Stimulated activated CD4-positive, alpha-beta T cell treated with anti-CD3 and anti-CD28 coated beads, Interleukin-4, amount 100 ng/mL, for 24 hours (primary cell): ENCODE measurements around the gene ADM5.

ENCODE experiments used
- DNase-seq: peaks from one replicate; pipeline ENCODE4 v3.0.0-alpha.2; 2020

The ADM5 gene, protein sequence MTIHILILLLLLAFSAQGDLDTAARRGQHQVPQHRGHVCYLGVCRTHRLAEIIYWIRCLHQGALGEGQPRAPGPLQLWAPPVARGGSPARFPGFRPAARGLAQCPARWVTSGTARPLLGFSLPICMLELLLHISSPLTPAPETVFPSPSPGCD

DNA sequence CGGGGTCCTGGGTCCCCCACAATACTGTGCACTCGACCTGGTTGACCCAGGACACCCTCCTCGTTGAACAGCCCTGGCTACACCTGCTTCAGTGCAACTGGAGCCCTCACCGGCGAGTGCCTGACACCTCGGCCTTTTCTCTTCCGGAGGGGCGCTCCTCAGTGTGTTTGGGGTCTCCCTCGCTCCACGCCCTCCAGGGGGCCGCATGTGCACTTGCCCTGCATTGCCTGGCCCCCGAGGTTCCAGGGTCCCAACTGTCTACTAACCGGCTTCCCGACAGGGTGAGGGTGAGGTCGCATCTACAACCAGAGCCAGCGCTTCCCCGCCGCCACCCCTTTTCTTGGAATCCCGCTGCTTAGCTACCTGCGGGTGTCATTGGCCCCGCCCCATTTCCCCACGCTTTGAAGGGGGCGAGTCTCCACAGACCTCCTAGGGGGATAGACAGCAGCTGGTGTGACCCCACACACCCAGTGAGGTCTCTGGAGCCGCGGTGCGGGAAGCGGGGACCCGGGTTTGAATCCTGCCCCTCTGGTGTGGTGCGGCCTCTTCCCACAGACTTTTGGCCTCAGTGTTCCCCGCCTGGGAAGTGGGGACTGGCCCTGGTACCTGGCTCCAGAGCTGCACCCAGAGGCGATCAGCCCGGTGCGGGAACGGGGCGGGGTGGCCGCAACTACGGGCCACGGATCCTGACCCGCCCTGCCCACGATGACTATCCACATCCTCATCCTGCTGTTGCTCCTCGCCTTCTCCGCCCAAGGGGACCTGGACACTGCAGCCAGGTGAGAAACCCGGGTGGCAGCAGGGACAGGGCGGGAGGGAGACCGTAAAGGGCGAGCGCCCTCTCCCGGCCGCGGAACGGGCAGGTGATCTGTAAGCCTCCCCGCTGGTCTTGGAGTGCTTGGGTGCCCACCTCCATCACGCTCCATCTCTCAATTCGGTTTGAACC, at the start of gene ADM5:
TSS of gene ADM5 (plus strand) at position 462 of the 946 bp plus-strand sequence. CDS start at position 706, 244 bp downstream.
- DNase-seq, result peak; percentile 44

DNA sequence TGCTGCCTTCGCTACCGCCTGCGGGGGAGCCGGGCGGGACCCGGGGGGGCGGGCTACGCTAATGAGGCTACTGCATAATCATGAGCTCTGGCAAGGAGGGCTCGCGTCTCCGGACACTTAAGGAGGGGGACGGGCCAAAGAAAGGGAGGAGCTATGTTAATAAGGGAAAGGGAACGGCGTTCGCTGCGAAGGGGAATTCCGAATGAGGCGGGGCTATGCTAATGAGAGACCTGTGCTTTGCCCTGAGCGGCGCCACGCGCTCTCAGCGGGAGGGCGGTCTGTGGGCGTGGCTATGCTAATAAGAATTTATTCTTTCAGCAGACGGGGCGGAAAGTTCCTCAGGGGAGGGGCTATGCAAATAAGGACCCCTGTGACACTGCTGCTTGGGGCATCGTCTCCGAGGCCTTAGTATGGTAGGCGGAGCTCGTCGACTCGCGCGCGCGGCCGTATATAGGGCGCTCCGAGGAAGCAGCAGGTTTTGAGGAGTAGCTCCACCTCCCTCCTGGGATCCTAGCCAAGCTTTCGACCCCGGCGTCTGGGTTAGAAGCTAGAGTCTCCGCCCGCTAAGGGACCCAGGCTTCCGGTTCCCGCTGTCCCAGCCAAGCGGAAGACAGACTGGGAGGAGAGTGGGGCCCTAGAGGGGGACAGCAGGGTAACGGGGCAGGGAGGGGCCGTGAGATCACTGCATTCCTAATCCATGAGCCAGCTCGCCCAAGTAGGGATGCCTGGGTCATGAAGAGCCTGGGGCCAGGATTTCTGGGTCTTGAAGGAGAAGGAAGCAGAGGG, 49.1 kb upstream of the ADM5 start, which contains the start of gene RRAS:
TSS of gene RRAS (minus strand) at position 31 of the 786 bp plus-strand sequence. CDS start 45 bp downstream, outside the sequence.
- DNase-seq, result peak; percentile 100

DNA sequence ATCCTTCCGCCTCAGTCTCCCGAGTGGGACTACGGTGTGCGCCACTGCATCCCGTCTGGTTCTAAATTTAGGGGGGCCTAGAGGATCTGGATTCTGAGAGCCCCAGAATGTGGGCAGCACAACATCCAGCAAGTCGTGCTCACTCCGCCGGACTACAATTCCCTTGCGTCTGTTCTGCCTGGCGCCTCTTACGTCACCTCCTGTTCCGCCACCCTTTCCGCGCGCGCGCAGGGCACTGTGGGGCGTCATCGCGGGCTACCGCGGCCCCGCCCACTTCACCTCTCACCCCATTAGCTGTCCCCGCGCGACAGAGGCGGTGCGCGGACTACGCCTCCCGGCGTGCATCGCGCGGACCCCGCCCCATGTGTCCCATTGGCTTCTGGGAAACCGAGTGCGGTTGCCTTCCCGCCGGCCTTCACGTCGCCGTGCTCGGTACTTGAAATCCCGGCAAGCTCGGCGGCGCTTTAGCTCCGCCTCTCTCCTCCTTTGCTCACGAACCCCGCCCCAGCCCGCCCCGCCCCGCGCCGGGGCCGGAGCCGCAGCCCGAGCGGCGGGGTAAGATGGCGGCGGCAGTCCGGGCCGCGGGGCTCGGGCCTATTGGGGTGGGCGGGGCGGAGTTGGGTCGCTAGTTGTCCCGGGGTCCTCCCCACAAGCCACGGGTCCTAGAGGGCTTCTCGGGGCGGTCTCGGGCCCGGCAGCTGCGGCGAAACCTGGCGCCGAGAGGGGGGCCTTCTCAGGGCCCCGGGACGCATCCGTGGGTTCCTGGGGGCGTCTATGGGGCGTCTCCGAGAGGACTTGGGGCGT, 47.5 kb upstream of the ADM5 start, which contains the start of gene SCAF1:
TSS of gene SCAF1 (plus strand) at position 522 of the 804 bp plus-strand sequence. CDS start 2,818 bp downstream, outside the sequence.
- DNase-seq, result peak; percentile 99

DNA sequence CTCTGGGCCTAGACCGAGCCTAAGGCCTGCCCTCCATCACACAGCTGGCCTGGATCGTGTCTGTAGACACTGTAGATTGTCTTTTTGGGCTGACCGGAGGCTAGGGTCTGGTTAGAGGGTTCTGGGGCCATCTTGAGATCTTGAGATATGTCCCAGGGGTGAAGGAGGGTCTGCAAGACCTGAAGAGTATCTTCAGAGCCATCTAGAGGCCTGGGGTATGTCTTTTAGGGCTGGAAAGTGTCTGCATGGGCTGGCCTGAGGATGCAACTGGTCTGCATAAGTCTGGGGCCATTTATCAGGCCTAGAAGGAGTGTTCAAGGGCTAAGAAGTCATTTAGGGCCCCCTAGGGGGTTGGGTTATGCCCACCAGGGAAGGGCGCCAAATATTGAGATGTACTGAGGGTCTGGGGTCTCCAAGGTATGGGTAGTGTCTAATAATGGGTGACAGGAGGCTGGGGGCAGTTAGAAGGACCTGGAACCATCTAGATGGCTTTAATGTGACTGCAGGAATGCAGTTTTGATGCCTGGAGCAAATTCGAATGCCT, 46.8 kb upstream of the ADM5 start:
- no peak for DNase-seq

DNA sequence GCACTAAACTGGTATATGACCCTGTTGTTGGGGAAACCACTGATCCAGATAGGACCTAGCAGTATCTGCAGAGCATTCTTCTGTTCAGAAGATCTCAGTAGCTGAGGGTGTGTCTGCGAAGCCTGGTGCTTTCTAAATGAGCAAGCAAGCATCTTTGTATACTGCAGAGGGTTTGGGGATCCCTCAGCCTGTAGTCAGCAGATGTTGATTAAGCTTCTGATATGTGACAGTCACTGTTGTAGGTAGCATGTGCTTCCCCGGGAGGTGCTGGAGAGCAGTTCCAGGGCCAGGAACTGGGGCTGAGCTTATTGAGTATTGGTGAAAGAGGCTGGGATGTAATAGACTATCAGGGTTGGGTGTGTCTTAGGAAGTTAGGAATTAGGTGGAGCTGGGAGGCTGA, 45.9 kb upstream of the ADM5 start:
- peak; percentile 25 for DNase-seq

DNA sequence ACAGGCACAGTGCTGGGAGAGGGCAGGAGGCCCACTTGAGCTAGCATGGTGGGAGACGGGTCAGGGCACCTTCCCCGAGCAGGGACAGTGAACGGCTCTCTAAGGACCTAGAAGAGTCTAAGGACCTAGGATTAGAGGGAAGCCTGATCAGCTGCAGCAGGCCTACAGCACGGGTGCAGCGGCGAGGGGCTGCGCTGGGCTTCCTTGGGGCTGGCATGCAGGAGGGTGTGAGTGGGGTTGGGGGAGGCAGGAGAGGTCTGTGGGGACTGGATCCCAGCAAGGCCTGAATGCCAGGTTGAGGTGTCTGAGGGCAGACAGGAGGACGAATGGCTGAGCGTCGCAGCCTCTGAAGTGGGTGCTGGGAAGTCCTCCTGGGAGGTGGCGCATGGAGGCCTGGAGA, 43.8 kb upstream of the ADM5 start:
- no peak for DNase-seq

DNA sequence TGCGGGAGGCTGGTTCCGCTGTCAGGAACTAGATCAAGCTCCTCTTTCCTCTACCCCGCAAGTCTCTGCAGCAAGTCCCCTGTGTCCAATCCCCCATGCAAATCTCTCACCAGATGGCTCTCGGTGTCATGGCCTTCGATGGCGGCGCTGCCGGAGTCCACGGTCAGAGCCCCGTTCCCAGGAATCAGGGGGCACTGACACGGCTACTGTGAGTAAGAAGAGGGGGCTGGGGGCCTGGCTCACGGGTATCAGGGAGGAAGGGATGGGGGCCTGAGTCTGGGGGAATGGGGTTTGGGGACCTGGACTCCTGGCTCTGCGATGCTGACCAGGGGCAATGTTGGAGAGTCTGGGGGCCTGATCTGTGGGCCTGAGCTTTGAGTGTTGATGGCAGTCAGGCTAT, 43.4 kb upstream of the ADM5 start:
- DNase-seq, result no peak

DNA sequence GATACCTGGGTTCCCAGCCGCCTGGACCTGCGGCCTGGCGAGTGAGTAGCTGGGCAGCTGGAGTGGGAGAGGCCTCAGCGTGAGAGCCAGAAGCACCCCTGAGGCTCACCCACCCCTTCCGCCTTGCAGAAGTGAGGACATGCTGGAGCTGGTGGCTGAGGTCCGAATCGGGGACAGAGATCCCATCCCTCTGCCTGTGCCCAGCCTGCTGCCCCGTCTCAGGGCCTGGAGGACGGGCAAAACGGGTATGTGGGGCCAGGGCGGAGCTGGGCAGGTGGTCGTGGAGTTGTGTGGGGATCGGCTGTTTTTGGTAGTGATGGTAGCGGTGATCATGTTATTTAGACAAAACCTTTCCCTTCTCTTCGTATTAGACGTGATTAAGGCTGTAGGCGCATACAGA, 42.8 kb upstream of the ADM5 start:
- no peak for DNase-seq

DNA sequence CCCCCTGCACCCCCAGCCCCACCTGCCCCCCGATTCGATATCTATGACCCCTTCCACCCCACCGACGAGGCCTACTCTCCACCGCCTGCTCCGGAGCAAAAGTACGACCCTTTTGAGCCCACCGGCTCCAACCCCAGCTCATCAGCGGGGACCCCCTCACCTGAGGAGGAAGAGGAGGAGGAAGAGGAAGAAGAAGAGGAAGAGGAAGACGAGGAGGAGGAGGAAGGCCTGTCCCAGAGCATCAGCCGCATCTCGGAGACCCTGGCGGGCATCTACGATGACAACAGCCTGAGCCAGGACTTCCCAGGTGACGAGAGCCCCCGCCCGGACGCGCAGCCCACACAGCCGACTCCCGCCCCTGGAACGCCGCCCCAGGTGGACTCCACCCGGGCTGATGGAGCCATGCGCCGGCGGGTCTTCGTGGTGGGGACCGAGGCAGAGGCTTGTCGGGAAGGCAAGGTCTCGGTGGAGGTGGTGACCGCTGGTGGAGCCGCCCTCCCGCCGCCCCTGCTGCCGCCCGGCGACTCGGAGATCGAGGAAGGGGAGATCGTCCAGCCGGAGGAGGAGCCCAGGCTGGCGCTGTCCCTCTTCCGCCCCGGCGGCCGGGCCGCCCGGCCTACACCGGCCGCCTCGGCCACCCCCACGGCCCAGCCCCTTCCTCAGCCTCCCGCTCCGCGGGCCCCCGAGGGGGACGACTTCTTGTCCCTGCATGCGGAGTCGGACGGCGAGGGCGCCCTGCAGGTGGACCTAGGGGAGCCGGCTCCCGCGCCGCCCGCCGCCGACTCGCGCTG, 38.2 kb upstream of the ADM5 start:
- DNase-seq, result no peak

DNA sequence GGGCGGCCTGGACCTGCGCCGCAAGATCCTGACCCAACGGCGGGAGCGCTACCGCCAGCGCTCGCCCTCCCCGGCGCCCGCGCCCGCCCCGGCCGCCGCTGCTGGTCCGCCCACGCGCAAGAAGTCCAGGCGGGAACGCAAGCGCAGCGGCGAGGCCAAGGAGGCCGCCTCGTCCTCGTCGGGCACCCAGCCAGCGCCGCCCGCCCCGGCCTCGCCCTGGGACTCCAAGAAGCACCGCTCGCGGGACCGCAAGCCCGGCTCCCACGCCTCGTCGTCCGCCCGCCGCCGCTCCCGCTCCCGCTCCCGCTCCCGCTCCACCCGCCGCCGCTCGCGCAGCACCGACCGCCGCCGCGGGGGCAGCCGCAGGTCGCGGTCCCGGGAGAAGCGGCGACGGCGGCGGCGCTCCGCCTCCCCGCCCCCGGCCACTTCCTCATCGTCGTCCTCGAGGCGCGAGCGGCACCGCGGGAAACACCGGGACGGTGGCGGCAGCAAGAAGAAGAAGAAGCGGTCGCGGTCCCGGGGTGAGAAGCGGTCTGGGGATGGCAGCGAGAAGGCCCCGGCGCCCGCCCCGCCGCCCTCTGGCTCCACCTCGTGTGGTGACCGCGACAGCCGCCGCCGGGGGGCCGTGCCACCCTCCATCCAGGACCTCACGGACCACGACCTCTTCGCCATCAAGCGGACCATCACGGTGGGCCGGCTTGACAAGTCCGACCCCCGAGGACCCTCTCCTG, 37.4 kb upstream of the ADM5 start:
- no peak for DNase-seq

DNA sequence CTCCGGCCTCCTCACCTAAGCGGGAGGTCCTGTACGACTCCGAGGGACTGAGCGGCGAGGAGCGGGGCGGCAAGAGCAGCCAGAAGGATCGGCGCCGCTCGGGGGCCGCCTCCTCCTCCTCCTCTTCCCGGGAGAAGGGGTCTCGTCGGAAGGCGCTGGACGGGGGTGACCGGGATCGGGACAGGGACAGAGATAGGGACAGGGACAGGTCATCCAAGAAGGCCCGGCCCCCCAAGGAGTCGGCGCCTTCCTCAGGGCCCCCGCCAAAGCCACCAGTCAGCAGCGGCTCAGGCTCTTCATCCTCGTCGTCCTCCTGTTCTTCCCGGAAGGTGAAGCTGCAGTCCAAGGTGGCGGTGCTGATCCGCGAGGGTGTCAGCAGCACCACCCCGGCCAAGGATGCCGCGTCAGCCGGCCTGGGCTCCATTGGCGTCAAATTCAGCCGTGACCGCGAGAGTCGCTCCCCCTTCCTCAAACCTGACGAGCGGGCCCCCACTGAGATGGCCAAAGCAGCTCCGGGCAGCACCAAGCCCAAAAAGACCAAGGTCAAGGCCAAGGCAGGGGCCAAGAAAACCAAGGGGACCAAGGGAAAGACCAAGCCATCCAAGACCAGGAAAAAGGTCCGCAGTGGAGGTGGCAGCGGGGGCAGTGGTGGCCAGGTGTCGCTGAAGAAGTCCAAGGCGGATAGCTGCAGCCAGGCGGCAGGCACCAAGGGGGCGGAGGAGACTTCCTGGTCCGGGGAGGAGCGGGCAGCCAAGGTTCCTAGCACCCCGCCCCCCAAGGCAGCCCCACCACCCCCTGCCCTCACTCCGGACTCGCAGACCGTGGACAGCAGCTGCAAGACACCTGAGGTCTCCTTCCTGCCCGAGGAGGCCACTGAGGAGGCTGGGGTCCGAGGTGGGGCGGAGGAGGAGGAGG, 36.6 kb upstream of the ADM5 start:
- no peak for DNase-seq

DNA sequence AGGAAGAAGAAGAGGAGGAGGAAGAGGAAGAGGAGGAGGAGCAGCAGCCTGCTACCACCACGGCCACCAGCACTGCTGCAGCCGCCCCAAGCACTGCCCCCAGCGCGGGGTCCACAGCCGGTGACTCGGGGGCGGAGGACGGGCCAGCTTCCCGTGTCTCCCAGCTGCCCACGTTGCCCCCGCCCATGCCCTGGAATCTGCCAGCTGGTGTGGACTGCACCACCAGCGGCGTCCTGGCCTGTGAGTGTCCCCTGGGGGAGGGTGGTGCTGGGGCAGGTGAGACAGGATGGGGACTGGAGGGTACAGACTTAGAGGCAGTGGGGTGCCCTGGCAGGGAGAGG, 36.0 kb upstream of the ADM5 start:
- DNase-seq, result no peak

DNA sequence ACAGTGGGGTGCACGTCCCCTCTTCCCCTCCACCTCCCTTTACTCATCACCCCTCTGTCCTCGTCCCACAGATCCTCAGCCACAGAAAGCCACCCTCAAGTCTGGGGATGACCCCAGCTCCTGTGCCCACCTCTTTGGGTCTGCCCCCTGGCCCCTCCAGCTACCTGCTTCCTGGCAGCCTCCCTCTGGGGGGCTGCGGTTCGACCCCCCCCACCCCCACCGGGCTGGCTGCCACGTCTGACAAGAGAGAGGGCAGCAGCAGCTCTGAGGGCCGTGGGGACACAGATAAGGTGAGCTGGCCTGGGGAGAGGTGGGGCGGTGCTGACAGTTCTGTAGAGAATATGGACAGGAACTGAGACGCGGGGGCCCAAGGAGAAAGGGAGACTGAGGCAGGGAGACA, 34.8 kb upstream of the ADM5 start:
- no peak for DNase-seq

DNA sequence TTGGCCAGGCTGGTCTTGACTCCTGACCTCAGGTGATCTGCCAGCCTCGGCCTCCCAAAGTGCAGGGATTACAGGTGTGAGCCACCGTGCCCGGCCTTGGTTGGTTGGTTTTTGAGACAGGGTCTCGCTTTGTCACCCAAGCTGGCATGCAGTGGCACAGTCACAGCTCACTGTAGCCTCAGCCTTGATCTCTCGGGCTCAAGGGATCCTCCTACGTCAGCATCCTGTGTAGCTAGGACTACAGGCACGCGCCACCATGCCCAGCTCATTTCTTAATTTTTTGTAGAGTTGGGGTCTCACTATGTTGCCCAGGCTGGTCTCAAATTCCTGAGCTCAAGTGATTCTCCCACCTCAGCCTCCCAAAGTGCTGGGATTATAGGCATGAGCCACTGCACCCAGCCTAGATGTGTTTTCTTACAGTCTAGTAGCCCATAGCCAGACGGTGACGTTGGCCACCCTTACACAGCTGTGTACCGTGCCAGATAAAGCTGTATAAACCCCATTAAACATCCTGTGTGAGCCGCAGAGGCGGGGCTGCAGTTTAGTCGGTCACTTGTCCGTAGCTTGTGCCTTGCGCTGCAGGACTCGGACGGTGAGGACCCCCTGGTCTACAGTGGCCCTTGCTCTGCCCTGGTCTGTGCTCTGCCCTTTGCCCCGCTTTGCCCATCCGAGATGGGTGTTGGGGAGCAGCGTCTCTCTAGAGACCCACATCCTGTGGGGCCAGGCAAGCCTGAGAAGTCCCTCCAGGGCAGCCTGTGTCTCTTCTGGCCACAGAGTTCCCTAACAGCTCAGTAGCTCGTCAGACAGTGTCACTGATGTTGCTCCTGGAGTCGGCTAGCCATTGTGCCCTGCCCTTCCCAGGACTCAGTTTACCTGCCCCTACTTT, 33.6 kb upstream of the ADM5 start:
- no peak for DNase-seq

DNA sequence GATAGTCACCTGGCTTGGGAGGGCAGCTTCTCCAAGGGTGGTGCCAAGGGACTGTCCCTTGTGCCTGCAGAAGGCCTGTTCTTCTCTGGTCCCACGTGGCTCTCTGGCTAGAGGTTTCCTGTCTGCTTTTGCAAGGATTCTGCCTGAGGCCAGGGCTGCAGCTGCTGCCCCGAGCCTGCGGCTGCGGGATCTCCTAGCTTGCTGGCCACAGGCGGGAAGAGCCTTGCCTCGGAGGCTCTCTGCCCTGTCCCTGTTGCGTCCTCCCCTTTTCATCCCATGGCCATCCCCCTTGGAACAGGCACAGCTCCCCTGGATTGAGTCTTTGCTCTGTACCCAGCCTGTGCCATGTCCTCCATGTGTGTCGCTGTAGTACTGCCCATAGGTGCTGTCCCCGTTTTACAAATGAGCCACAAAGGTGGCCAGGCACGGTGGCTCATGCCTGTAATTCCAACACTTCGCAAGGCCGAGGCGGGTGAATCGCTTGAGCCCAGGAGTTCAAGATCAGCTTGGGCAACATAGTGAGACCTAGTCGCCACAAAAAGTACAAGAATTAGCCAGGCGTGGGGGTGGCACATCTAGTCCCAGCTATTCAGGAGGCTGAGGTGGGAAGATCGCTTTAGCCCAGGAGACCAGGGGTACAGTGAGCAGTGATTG, 32.8 kb upstream of the ADM5 start:
- DNase-seq, result no peak

DNA sequence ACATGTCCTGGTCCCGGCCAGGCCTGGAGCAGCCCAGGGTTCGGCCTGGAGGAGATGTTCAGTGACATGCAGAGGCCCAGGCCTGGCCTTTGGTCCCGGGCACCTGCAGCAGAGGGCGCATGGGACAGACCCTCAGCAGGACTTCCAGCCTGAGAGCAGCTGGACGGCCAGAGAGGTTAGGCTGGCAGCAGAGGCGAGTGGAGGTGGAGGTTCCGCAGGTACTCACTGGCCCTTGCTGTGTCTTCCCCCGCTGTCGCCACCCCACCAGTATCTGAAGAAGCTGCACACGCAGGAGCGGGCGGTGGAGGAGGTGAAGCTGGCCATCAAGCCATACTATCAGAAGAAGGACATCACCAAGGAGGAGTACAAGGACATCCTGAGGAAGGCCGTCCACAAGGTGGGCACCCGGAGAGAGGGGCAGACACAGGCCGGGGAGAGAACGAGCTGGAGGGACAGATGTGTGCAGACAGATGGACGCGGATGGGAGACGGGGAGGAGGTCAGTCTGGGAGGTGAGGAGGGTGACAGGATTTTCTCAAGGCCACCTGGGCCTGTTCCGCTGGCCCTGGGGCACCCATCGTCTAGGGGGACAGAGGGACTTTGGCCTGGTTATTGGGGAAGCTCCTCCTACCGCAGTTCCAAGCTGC, 31.8 kb upstream of the ADM5 start:
- no peak for DNase-seq

DNA sequence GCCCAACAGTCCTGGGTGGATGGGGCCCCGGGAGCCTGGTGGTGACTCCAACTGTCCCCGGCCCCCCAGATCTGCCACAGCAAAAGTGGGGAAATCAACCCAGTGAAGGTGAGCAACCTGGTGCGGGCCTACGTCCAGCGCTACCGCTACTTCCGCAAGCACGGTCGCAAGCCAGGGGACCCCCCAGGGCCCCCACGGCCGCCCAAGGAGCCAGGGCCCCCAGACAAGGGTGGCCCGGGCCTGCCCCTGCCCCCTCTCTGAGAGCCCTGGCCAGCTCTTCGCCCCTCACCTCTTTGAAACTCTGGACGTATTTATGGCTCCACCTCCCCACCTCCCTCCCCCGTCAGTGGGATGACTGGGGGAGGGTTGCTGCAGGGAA, 31.3 kb upstream of the ADM5 start:
- DNase-seq, result no peak
